ENCODE results near the gene GSTO2.

GSTO2 gene

GRCh38 chr10:104254493-104255310 is 14.3 kb upstream of the GSTO2 start, which contains the start of gene GSTO1:
Gene GSTO1 (plus strand): TSS chr10:104254892. CDS start chr10:104254929, 37 bp downstream.
- H3K9ac ChIP-seq (ENCODE audit: low read depth, low read length) = peak within 1 kb of the TSS; percentile 74
- peak within 1 kb of the TSS; percentile 72 for H3K4me3 ChIP-seq (ENCODE audit: low read depth, low read length)
- peaks cover 4% of the 10 kb centered on the region for H3K27me3 ChIP-seq (ENCODE audit: control insufficient read depth, insufficient read depth, low read length)
- H3K4me1 ChIP-seq (ENCODE audit: control insufficient read depth, insufficient read depth, low read length) = peaks cover 22% of the 10 kb centered on the region
- H3K36me3 ChIP-seq (ENCODE audit: control insufficient read depth, insufficient read depth, low read length) = no peaks in the 10 kb centered on the region
- H3K9me3 ChIP-seq (ENCODE audit: control insufficient read depth, insufficient read depth, low read length) = no peaks in the 10 kb centered on the region

DNA sequence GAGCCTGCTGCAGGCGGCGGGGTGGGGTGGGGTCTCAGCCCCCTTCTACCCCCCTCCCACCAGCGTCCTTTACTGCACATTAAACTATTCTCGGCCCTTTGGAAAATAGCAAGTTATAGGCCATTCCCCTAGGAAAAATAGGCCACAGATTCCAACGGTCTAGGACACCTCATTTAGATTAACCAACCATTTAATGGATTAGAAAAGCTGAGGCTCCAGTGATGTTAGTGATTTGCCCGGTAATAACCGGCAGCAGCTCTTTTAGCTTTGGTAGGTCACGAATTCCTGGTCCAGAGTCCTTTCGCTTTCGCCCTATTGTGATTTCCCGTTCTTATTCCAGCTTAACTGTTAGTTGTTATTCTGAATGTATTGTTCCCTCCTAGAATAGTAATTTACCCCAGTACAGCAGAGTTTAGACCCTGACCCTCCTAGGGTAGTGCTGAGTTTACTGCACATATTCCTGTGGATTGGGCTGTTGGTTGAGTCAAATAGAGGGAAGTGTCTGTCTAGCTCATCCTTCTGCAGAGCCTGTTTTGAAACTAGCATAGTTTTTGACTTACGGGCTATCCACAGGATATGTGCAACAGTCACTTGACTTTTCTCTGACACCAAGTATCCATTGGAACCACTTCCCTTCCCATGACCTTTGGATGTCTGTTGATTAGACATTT is 13.5 kb upstream of the GSTO2 start:
- Histone ChIP-seq H3K4me1 (ENCODE audit: control insufficient read depth, insufficient read depth, low read length) (peaks cover 22% of the 10 kb centered on the region), H3K36me3 (ENCODE audit: control insufficient read depth, insufficient read depth, low read length) (no peaks in the 10 kb centered on the region), H3K9me3 (ENCODE audit: control insufficient read depth, insufficient read depth, low read length) (no peaks in the 10 kb centered on the region), H3K4me3 (ENCODE audit: low read depth, low read length) (peak overlapping the region; percentile 72), H3K27me3 (ENCODE audit: control insufficient read depth, insufficient read depth, low read length) (peaks cover 4% of the 10 kb centered on the region), H3K9ac (ENCODE audit: low read depth, low read length) (peak overlapping the region; percentile 74)

DNA sequence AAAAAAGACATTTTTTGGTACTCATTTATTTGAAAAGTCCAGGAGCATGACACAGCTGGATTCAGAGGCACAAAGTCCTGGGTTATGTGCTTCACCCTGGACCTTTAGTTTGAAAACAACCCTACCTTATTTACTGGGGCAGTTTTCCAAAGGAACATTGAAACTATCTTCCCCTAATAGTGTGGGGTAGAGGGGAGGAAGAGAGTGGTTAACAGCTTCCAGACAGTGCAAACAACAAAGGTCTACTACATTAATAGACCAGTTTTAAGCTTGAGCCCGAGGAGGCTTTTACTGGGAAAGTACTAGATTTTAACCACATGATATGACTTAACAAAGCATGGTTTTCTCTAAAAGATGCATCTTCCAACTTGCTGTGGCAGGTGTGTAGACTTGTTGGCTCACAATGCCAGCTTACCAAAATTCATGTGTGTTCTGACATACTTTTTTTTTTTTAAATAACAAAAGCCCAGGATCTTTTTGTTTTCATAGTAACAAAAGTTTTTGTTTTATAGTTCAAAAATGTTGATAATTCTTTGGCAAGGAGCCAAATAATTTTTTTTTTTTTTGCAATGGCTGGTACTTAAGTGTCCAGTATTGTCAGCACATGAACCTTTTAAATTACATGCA is 12.5 kb upstream of the GSTO2 start:
- peaks cover 4% of the 10 kb centered on the region for H3K27me3 ChIP-seq (ENCODE audit: control insufficient read depth, insufficient read depth, low read length)
- H3K4me1 ChIP-seq (ENCODE audit: control insufficient read depth, insufficient read depth, low read length) = peaks cover 16% of the 10 kb centered on the region
- no peak overlapping the region for H3K9ac ChIP-seq (ENCODE audit: low read depth, low read length)
- H3K9me3 ChIP-seq (ENCODE audit: control insufficient read depth, insufficient read depth, low read length) = no peaks in the 10 kb centered on the region
- H3K36me3 ChIP-seq (ENCODE audit: control insufficient read depth, insufficient read depth, low read length) = no peaks in the 10 kb centered on the region
- H3K4me3 ChIP-seq (ENCODE audit: low read depth, low read length) = no peak overlapping the region

DNA sequence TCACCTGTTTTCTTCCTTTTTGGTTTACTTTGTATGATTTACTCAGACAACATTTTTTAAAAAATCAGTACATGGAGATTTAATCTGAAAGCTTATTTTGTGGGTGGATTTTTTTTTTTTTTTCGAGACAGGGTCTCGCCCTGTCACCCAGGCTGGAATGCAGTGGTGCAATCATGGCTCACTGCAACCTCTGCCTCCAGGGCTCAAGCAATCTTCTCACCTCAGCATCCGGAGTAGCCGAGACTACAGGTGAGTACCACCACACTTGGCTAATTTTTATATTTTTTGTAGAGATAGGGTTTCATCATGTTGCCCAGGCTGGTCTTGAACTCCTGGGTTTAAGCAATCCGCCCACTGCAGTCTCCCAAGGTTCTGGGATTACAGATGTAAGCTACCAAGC is 11.7 kb upstream of the GSTO2 start:
- H3K4me1 ChIP-seq (ENCODE audit: control insufficient read depth, insufficient read depth, low read length) = peaks cover 16% of the 10 kb centered on the region
- peaks cover 4% of the 10 kb centered on the region for H3K27me3 ChIP-seq (ENCODE audit: control insufficient read depth, insufficient read depth, low read length)
- H3K4me3 ChIP-seq (ENCODE audit: low read depth, low read length) = no peak overlapping the region
- H3K9ac ChIP-seq (ENCODE audit: low read depth, low read length) = no peak overlapping the region
- no peaks in the 10 kb centered on the region for H3K9me3 ChIP-seq (ENCODE audit: control insufficient read depth, insufficient read depth, low read length)
- no peaks in the 10 kb centered on the region for H3K36me3 ChIP-seq (ENCODE audit: control insufficient read depth, insufficient read depth, low read length)

DNA sequence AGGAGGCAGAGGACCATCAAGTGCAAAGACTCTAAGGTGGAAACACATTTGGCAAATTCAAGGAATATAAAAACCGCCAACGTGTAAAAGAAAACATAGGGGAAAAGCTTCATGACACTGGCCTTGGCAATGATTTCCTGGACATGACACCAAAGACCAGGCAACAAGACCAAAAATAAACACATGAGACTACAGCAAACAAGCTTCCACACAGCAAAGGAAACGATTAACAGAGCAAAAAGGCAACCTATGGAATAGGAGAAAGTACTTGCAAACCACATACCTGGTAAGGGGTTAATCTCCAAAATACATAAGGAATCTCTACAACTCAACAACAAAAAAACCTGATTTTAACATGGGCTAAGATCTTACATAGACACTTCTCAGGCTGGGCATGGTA is 10.8 kb upstream of the GSTO2 start:
- no peak overlapping the region for H3K9ac ChIP-seq (ENCODE audit: low read depth, low read length)
- peaks cover 4% of the 10 kb centered on the region for H3K27me3 ChIP-seq (ENCODE audit: control insufficient read depth, insufficient read depth, low read length)
- H3K4me1 ChIP-seq (ENCODE audit: control insufficient read depth, insufficient read depth, low read length) = peaks cover 8% of the 10 kb centered on the region
- no peaks in the 10 kb centered on the region for H3K36me3 ChIP-seq (ENCODE audit: control insufficient read depth, insufficient read depth, low read length)
- no peak overlapping the region for H3K4me3 ChIP-seq (ENCODE audit: low read depth, low read length)
- H3K9me3 ChIP-seq (ENCODE audit: control insufficient read depth, insufficient read depth, low read length) = no peaks in the 10 kb centered on the region

DNA sequence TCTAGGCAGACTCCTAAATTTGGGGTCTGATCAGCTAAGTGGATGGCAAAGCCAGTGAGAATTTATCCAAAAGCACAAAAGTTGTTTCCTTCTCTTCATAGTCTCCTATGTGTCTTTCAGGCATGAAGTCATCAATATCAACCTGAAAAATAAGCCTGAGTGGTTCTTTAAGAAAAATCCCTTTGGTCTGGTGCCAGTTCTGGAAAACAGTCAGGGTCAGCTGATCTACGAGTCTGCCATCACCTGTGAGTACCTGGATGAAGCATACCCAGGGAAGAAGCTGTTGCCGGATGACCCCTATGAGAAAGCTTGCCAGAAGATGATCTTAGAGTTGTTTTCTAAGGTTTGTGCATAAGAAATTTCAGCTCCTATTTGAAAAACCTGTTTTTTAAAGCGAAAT is 9.5 kb upstream of the GSTO2 start:
- no peaks in the 10 kb centered on the region for H3K9me3 ChIP-seq (ENCODE audit: control insufficient read depth, insufficient read depth, low read length)
- H3K36me3 ChIP-seq (ENCODE audit: control insufficient read depth, insufficient read depth, low read length) = no peaks in the 10 kb centered on the region
- H3K9ac ChIP-seq (ENCODE audit: low read depth, low read length) = no peak overlapping the region
- peaks cover 4% of the 10 kb centered on the region for H3K27me3 ChIP-seq (ENCODE audit: control insufficient read depth, insufficient read depth, low read length)
- H3K4me3 ChIP-seq (ENCODE audit: low read depth, low read length) = no peak overlapping the region
- peaks cover 8% of the 10 kb centered on the region for H3K4me1 ChIP-seq (ENCODE audit: control insufficient read depth, insufficient read depth, low read length)

DNA sequence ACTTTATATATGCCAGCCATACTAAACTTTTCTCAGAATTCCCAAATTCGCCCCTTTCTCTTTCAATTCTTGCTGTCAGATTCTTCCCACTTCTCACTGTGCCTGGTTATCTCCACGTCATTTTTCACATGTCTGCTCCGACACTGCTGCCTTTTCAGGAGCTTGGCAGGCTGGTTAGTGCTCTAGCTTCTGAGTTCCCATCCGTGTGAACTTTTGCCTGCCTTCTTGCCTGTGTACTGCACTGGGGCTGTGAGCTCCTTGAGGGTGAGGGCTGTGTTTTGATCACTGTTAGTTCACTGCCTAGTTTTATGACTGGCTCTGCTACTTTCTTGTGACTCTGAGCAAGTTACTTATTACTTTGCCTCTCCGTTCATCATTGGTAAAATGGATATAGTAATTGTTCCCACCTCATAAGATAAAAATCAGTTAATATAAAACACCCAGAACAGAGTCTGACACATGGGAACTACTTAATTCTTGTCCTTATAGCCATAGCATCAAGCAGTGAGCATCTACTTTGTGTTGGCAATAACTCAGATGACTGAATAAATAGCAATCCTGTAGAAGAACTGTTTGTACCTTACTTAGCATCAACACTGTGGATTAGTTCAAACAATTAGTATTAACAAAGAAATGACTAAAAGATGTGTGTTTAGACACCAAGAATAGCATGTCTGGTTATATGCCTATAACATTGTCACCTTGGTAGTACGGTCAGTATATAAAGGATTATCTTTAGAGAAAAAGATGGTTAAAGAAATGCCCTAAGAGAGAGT is 8.8 kb upstream of the GSTO2 start:
- no peak overlapping the region for H3K9ac ChIP-seq (ENCODE audit: low read depth, low read length)
- H3K4me1 ChIP-seq (ENCODE audit: control insufficient read depth, insufficient read depth, low read length) = peaks cover 8% of the 10 kb centered on the region
- peaks cover 4% of the 10 kb centered on the region for H3K27me3 ChIP-seq (ENCODE audit: control insufficient read depth, insufficient read depth, low read length)
- H3K36me3 ChIP-seq (ENCODE audit: control insufficient read depth, insufficient read depth, low read length) = no peaks in the 10 kb centered on the region
- H3K9me3 ChIP-seq (ENCODE audit: control insufficient read depth, insufficient read depth, low read length) = no peaks in the 10 kb centered on the region
- H3K4me3 ChIP-seq (ENCODE audit: low read depth, low read length) = no peak overlapping the region

- no peaks in the 10 kb centered on the region for H3K9me3 ChIP-seq (ENCODE audit: control insufficient read depth, insufficient read depth, low read length)
- peaks cover under 1% of the 10 kb centered on the region for H3K27me3 ChIP-seq (ENCODE audit: control insufficient read depth, insufficient read depth, low read length)
- H3K4me1 ChIP-seq (ENCODE audit: control insufficient read depth, insufficient read depth, low read length) = peaks cover 5% of the 10 kb centered on the region
- no peak overlapping the region for H3K9ac ChIP-seq (ENCODE audit: low read depth, low read length)
- no peak overlapping the region for H3K4me3 ChIP-seq (ENCODE audit: low read depth, low read length)
- H3K36me3 ChIP-seq (ENCODE audit: control insufficient read depth, insufficient read depth, low read length) = no peaks in the 10 kb centered on the region
Observed at GRCh38 chr10:104260775-104261115, 8.2 kb upstream of the GSTO2 start.

DNA sequence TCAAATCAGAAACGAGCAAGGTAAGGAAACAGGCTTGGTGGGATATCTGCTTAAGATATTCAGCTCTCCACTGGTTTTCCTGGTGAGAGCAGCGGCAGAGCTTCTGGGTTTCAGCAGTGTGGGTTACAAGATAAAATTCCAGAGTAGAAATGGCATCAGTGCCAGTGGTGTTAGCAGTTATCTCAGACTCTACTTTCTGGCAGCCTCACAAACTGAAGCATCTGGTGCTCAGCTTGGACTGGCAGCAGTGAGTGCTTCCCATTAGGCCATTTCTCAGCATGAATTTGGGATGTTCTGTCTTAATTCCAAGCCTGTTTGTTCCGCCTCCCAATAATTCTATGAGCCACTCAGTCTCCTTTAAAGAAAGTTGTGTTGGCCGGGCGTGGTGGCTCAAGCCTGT is 6.9 kb upstream of the GSTO2 start:
- Histone ChIP-seq H3K27me3 (ENCODE audit: control insufficient read depth, insufficient read depth, low read length) (no peaks in the 10 kb centered on the region), H3K9ac (ENCODE audit: low read depth, low read length) (no peak overlapping the region), H3K36me3 (ENCODE audit: control insufficient read depth, insufficient read depth, low read length) (no peaks in the 10 kb centered on the region), H3K4me1 (ENCODE audit: control insufficient read depth, insufficient read depth, low read length) (no peaks in the 10 kb centered on the region), H3K9me3 (ENCODE audit: control insufficient read depth, insufficient read depth, low read length) (no peaks in the 10 kb centered on the region), H3K4me3 (ENCODE audit: low read depth, low read length) (no peak overlapping the region)

DNA sequence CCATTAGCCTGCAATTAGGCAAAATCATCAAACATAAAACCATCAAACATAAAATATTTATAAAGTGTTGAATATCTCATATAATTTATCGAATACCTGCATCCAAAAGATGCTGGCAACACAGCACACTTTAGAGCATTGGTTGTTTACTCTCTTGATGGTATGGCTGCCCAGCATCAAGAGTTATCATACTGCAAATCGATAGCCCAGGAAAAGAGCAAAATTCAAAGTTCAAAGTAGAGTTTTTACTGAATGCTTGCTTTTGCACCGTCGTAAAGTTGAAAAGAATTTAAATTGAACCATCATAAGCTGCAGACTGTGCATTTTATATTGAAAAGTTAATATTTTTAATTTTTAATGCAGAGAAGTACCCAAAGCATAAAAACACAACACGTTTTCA is 4.2 kb upstream of the GSTO2 start:
- no peaks in the 10 kb centered on the region for H3K36me3 ChIP-seq (ENCODE audit: control insufficient read depth, insufficient read depth, low read length)

DNA sequence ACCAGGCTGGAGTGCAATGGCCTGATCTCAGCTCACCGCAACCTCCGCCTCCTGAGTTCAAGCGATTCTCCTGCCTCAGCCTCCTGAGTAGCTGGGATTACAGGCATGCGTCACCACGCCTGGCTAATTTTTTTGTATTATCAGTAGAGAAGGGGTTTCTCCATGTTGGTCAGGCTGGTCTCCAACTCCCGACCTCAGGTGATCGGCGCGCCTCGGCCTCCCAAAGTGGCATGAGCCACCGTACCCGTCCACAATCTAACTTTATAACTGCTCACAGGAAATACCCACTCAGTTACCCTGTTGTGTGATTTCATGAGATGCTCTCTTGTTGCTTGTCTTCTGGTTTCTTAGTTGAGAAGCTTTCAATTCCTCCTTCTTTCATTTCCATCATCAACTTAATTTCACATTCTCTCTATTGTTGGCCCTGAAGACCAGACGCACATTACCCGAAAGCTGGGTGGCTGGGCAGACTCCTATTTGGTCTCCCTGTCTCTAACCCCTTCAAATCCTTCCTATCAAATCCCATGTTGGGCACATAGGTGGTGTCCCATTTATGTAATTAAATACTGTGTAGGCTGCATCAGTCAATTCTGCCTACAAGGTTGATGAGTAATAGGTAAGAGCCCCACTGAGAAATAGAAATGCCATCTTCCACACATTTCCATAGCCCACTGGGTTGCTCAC is 1.1 kb upstream of the GSTO2 start:
- Histone ChIP-seq H3K9ac (ENCODE audit: low read depth, low read length) (peak overlapping the region; percentile 71), H3K9me3 (ENCODE audit: control insufficient read depth, insufficient read depth, low read length) (no peaks in the 10 kb centered on the region), H3K4me3 (ENCODE audit: low read depth, low read length) (peak overlapping the region; percentile 88), H3K36me3 (ENCODE audit: control insufficient read depth, insufficient read depth, low read length) (no peaks in the 10 kb centered on the region), H3K27me3 (ENCODE audit: control insufficient read depth, insufficient read depth, low read length) (no peaks in the 10 kb centered on the region), H3K4me1 (ENCODE audit: control insufficient read depth, insufficient read depth, low read length) (peaks cover 3% of the 10 kb centered on the region)

More for the DNA sequence above, 4.2 kb upstream of the GSTO2 start:
- Histone ChIP-seq H3K9ac (ENCODE audit: low read depth, low read length) (no peak overlapping the region), H3K27me3 (ENCODE audit: control insufficient read depth, insufficient read depth, low read length) (no peaks in the 10 kb centered on the region), H3K4me1 (ENCODE audit: control insufficient read depth, insufficient read depth, low read length) (peaks cover 3% of the 10 kb centered on the region), H3K9me3 (ENCODE audit: control insufficient read depth, insufficient read depth, low read length) (no peaks in the 10 kb centered on the region), H3K4me3 (ENCODE audit: low read depth, low read length) (no peak overlapping the region)
